Liver (tissue), 9 donors: ENCODE results near the gene COL23A1. TPM values are rescaled to one million over a fixed set of nuclear protein-coding genes. Genes with fewer than 3 reads are reported as not detected.
A peak's percentile ranks its signal among the peaks of the same experiment; 100 is the strongest.

Experiments used
- DNase-seq: peaks from one replicate; pipeline ENCODE4 v3.0.0-alpha.2; 2017; ENCODE audit warnings: low spot score
- H3K27ac ChIP-seq, 2 donors: one replicate each; pipeline ENCODE4 v1.7.0; 2013; ENCODE audit warnings: inconsistent platforms in 2 of 2, low read length in 2 of 2, control low read depth in 1 of 2, low read depth in 1 of 2, mild to moderate bottlenecking in 1 of 2
- H3K27me3 ChIP-seq, 4 donors: one replicate each; pipeline versions ENCODE4 v1.6.1 to v1.7.0; 2013; ENCODE audit warnings: low read length in 3 of 4, inconsistent platforms in 1 of 4, mild to moderate bottlenecking in 1 of 4, moderate library complexity in 1 of 4; ENCODE audit not compliant: control insufficient read depth in 4 of 4, insufficient read depth in 4 of 4
- H3K36me3 ChIP-seq, 4 donors: one replicate each; pipeline versions ENCODE4 v1.6.1 to v1.7.0; 2013; ENCODE audit warnings: low read length in 3 of 4, mild to moderate bottlenecking in 3 of 4, low read depth in 1 of 4, moderate library complexity in 1 of 4; ENCODE audit not compliant: control insufficient read depth in 4 of 4, insufficient read depth in 3 of 4
- H3K4me1 ChIP-seq, 4 donors: one replicate each; pipeline versions ENCODE4 v1.6.1 to v1.7.0; 2013; ENCODE audit warnings: low read length in 3 of 4, mild to moderate bottlenecking in 3 of 4, moderate library complexity in 1 of 4; ENCODE audit not compliant: control insufficient read depth in 4 of 4, insufficient read depth in 4 of 4
- H3K4me3 ChIP-seq, 3 donors: one replicate each; pipeline versions ENCODE4 v1.6.1 to v1.7.0; 2013; ENCODE audit warnings: low read length in 3 of 3, control low read depth in 1 of 3, low read depth in 1 of 3, mild to moderate bottlenecking in 1 of 3
- H3K9ac ChIP-seq, 2 donors: one replicate each; pipeline ENCODE4 v1.7.0; 2013; ENCODE audit warnings: low read length in 2 of 2, mild to moderate bottlenecking in 2 of 2, moderate library complexity in 2 of 2, control low read depth in 1 of 2, low read depth in 1 of 2
- H3K9me3 ChIP-seq, 4 donors: one replicate each; pipeline versions ENCODE4 v1.6.1 to v1.7.0; 2013; ENCODE audit warnings: low read length in 3 of 4; ENCODE audit not compliant: control insufficient read depth in 4 of 4
- EGR1 ChIP-seq, 2 donors: IDR thresholded peaks; 2 replicates each; pipeline ENCODE4 v1.6.1; 2016 to 2018; ENCODE audit warnings: antibody characterized with exemption in 2 of 2, low read depth in 2 of 2
- FOXA2 ChIP-seq: IDR thresholded peaks from 2 replicates; pipeline ENCODE4 v1.6.1; 2016; ENCODE audit warnings: antibody characterized with exemption
- GABPA ChIP-seq, 2 donors: IDR thresholded peaks in 1 of 2; conservative IDR thresholded peaks in 1 of 2; 2 replicates each; pipeline ENCODE4 v1.6.1; 2016; ENCODE audit warnings: antibody characterized with exemption in 2 of 2, mild to moderate bottlenecking in 1 of 2, moderate library complexity in 1 of 2
- HNF4G ChIP-seq: IDR thresholded peaks from 2 replicates; pipeline ENCODE4 v1.6.1; 2016; ENCODE audit warnings: antibody characterized with exemption
- JUND ChIP-seq, 2 donors: IDR thresholded peaks; 2 replicates each; pipeline ENCODE4 v1.6.1; 2016; ENCODE audit warnings: antibody characterized with exemption in 2 of 2
- NR2F2 ChIP-seq: IDR thresholded peaks from 2 replicates; pipeline ENCODE4 v1.6.1; 2016; ENCODE audit warnings: antibody characterized with exemption
- RAD21 ChIP-seq, 2 donors: IDR thresholded peaks; 2 replicates each; pipeline ENCODE4 v1.6.1; 2016; ENCODE audit warnings: antibody characterized with exemption in 2 of 2, mild to moderate bottlenecking in 2 of 2
- RXRA ChIP-seq, 2 donors: IDR thresholded peaks; 2 replicates each; pipeline ENCODE4 v1.6.1; 2017 to 2018; ENCODE audit warnings: antibody characterized with exemption in 2 of 2, mild to moderate bottlenecking in 1 of 2
- SP1 ChIP-seq: IDR thresholded peaks from 2 replicates; pipeline ENCODE4 v1.6.1; 2018; ENCODE audit warnings: antibody characterized with exemption, mild to moderate bottlenecking
- TAF1 ChIP-seq: conservative IDR thresholded peaks from 2 replicates; pipeline ENCODE4 v1.6.1; 2016; ENCODE audit warnings: antibody characterized with exemption, mild to moderate bottlenecking
- WGBS: extraction: QIAGEN DNeasy Blood & Tissue Kit; methylation state at CpG from one replicate; pipeline ENCODE4 v1.1.7; 2013; 5-methylcytosine and 5-hydroxymethylcytosine counted together
- polyA plus RNA-seq, 2 donors: library from polyadenylated mRNA; stranded (reverse) in 1 of 2; unstranded in 1 of 2; fragments of 200-250 nt in 1 of 2; fragments of >200 nt in 1 of 2; fragmentation: Nextera tagmentation in 1 of 2; extraction: Ambion mirVana in 1 of 2; gene quantifications; one replicate each; pipeline versions ENCODE4 v1.2.1 to v1.2.3, GENCODE V29; 2013 to 2015
- total RNA-seq, 2 donors: library from RNA; depleted of rRNA; stranded (reverse); fragments of >200 nt; gene quantifications; one replicate each; pipeline ENCODE4 v1.2.3, GENCODE V29; 2014
- TF ChIP-seq, protein P1 (sequence below): fragments of 150-350 bp; IDR thresholded peaks from 2 replicates; pipeline ENCODE4 v1.5.1; 2017; ENCODE audit warnings: improper control_type of control experiment, low read depth, low read length; ENCODE audit not compliant: missing input control
- TF ChIP-seq, protein P2 (sequence below): IDR thresholded peaks from 2 replicates; pipeline ENCODE4 v1.6.1; 2016; ENCODE audit warnings: antibody characterized with exemption, mild to moderate bottlenecking
- donor health status: healthy.
- donor health status: healthy.
- donor health status: healthy.
- donor health status: healthy.
- donor health status: healthy.

COL23A1 gene
- total and polyA plus RNA-seq, 4 donors = 0.08 to 1.4 (median 0.27) TPM

DNA sequence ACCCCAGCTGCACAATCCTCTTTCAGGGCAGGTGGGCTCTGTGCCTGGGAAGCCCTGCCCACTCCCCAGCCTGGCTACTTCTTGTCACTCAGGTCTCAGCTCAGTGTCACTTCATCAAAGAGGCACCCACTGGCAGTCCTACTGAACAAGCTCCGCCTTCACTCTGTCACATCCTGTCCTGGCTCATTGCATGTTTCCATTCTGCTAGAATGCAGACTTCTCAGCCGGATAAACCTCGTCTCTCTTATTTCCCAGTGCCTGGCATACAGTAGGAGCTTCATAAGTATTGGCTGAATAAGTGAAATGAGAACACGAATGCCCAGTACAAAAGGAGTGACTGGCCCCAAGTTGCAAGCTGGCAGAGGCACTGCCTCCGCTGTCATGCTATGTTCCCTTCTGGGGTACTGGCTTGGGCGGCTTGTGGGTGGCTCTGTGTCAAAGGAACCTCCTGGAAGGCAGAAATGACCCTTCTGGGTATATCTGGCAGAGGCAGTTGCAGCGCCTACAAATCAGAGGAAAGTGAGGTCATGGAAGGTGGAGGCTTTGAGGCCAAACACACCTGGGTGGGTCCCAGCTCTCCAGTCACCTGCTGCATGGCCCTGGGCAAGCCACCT lies 259.3 kb downstream of the COL23A1 start:
- peak overlapping the region; percentile 73 to 78 for H3K27ac ChIP-seq
- peak in 1 of 2 donors; percentile 24 for TF ChIP-seq RAD21 (IDR thresholded peaks at IDR 0.05)
- TF ChIP-seq SP1 = peak; percentile 30
- TF ChIP-seq RXRA (IDR thresholded peaks at IDR 0.05) = no peak

DNA sequence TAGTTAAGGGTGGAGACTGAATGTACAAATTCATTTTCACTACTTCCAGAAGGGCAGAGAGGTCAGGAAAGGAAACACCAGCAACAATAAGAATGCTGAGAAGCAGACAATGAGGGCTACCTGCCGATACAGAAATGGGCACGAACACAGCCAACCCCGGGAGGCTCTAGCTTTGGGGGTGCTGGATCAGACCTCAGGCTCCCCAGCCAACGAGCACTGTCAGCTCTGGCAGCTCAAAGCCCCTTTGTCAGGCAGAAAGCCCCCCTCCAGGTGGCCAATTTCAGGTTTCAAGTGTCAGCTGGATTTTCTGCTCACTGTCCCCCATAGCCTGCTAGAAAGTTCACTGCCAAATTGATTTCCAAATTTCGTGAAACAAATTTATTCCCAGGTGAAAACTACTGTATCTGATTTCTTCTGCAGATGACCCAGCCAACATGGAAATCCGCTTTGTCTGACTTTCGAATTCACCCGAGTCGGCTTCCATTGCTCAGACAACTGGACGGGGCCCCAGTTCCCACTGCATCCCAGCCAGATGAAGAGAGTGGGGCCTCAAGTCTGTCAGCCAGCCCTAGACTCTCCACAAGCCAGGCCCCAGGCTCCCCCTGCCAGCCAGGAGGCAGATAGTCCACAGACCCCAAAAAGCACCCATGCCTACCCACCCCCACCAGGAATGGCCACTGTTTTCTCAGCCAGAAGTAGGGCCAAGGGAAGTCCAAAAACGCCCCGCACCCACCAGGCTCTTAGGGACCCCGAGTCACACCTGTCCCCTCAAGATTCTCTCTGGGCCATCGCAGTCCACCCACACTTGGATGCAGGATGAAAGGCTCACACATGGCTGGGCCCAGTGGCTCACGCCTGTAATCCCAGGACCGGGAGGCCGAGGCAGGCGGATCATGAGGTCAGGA lies 261.1 kb downstream of the COL23A1 start:
- WGBS = 92% methylated on average over 18 of the region's 18 CpGs
- Histone ChIP-seq H3K27me3 (no peaks in the 10 kb centered on the region), H3K27ac (no peak overlapping the region), H3K9me3 (no peaks in the 10 kb centered on the region), H3K4me3 (no peak overlapping the region), H3K4me1 (peaks cover 23 to 33% (median 27%) of the 10 kb centered on the region in 4 donors), H3K36me3 (no peaks in the 10 kb centered on the region), H3K9ac (no peak overlapping the region)
- TF ChIP-seq FOXA2 (no peak), JUND (IDR thresholded peaks at IDR 0.05) (no peak), HNF4G (no peak), SP1 (no peak), GABPA (IDR thresholded peaks at IDR 0.05 in 1 of 2, conservative IDR thresholded peaks at IDR 0.05 in 1 of 2) (no peak)
- TF ChIP-seq, protein P1, sequence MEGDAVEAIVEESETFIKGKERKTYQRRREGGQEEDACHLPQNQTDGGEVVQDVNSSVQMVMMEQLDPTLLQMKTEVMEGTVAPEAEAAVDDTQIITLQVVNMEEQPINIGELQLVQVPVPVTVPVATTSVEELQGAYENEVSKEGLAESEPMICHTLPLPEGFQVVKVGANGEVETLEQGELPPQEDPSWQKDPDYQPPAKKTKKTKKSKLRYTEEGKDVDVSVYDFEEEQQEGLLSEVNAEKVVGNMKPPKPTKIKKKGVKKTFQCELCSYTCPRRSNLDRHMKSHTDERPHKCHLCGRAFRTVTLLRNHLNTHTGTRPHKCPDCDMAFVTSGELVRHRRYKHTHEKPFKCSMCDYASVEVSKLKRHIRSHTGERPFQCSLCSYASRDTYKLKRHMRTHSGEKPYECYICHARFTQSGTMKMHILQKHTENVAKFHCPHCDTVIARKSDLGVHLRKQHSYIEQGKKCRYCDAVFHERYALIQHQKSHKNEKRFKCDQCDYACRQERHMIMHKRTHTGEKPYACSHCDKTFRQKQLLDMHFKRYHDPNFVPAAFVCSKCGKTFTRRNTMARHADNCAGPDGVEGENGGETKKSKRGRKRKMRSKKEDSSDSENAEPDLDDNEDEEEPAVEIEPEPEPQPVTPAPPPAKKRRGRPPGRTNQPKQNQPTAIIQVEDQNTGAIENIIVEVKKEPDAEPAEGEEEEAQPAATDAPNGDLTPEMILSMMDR = no peak
- no peak for DNase-seq

More for the DNA sequence above, 259.3 kb downstream of the COL23A1 start:
- H3K9me3 ChIP-seq = no peaks in the 10 kb centered on the region
- H3K4me1 ChIP-seq = peaks cover 24 to 51% (median 42%) of the 10 kb centered on the region in 4 donors
- DNase-seq = no peak
- WGBS = 82% methylated on average over 7 of the region's 7 CpGs
- H3K9ac ChIP-seq = no peak overlapping the region
- H3K36me3 ChIP-seq = no peaks in the 10 kb centered on the region
- no peaks in the 10 kb centered on the region for H3K27me3 ChIP-seq
- H3K4me3 ChIP-seq = no peak overlapping the region

DNA sequence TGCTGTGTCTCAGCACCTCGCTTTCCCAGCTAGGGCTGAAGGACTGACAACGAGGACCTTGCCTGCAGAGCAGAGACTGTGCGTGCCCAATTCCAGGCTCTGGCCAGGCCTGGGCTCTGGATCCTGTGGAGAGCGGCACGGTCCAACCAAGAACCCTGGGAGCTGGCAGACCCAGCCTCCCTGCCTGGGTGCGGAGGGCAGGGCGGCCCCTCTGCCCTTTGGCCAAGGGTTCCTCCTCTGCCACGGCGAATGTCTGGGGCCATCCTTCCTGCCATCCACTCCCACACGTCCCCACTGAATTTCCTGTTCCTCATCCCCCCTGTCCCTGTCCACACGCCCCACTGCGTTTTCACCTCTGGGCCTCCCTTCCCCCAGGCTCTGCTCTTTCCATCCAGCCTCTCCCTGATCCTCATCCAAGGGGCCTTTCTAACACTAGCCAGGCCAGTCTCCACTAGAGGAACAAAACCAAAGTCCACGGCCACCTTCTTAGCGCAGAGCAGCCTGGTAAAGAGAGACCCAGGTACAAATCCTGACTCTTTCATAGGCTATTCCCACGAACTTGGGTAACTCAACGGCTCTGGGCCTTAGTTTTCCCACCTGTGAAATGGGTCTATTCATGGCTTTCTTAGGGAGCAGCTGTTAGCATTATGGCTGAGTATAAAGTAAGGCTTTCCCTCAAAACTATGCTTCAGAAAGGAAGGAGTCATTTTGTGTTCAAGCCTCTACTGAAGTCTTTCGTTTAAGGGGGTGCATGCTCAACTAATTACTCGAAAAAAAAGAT lies 262.1 kb downstream of the COL23A1 start:
- no peak overlapping the region for H3K27ac ChIP-seq
- DNase-seq = no peak
- no peak for TF ChIP-seq TAF1
- no peak for TF ChIP-seq NR2F2
- TF ChIP-seq GABPA (IDR thresholded peaks at IDR 0.05 in 1 of 2, conservative IDR thresholded peaks at IDR 0.05 in 1 of 2) = no peak
- TF ChIP-seq FOXA2 = no peak
- TF ChIP-seq, protein P2, sequence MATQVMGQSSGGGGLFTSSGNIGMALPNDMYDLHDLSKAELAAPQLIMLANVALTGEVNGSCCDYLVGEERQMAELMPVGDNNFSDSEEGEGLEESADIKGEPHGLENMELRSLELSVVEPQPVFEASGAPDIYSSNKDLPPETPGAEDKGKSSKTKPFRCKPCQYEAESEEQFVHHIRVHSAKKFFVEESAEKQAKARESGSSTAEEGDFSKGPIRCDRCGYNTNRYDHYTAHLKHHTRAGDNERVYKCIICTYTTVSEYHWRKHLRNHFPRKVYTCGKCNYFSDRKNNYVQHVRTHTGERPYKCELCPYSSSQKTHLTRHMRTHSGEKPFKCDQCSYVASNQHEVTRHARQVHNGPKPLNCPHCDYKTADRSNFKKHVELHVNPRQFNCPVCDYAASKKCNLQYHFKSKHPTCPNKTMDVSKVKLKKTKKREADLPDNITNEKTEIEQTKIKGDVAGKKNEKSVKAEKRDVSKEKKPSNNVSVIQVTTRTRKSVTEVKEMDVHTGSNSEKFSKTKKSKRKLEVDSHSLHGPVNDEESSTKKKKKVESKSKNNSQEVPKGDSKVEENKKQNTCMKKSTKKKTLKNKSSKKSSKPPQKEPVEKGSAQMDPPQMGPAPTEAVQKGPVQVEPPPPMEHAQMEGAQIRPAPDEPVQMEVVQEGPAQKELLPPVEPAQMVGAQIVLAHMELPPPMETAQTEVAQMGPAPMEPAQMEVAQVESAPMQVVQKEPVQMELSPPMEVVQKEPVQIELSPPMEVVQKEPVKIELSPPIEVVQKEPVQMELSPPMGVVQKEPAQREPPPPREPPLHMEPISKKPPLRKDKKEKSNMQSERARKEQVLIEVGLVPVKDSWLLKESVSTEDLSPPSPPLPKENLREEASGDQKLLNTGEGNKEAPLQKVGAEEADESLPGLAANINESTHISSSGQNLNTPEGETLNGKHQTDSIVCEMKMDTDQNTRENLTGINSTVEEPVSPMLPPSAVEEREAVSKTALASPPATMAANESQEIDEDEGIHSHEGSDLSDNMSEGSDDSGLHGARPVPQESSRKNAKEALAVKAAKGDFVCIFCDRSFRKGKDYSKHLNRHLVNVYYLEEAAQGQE = no peak
- no peak for TF ChIP-seq EGR1 (IDR thresholded peaks at IDR 0.05; ENCODE audit: low read depth in 2 of 2)
- TF ChIP-seq, protein P1 = no peak
- TF ChIP-seq RXRA (IDR thresholded peaks at IDR 0.05) = no peak
- TF ChIP-seq HNF4G = no peak
- no peak for TF ChIP-seq RAD21 (IDR thresholded peaks at IDR 0.05)
- no peaks in the 10 kb centered on the region for H3K36me3 ChIP-seq
- no peaks in the 10 kb centered on the region for H3K9me3 ChIP-seq
- H3K4me3 ChIP-seq = no peak overlapping the region
- H3K27me3 ChIP-seq = no peaks in the 10 kb centered on the region
- WGBS = 86% methylated on average over 18 of the region's 18 CpGs
- no peak overlapping the region for H3K9ac ChIP-seq
- peaks cover 18 to 25% (median 23%) of the 10 kb centered on the region in 4 donors for H3K4me1 ChIP-seq
